Lung (tissue), 12 donors: Measurements from ENCODE around the gene CPT1C. TPM values are rescaled to one million over a fixed set of nuclear protein-coding genes. Genes with fewer than 3 reads are reported as not detected.
A peak's percentile ranks its signal among the peaks of the same experiment; 100 is the strongest.

Source experiments
- ATAC-seq: fragments of 200-7000 bp; cut with Tn5 transposase; one replicate; pipeline ENCODE4 v1.9.1; 2020; ENCODE audit warnings: moderate number of reproducible peaks; ENCODE audit not compliant: insufficient read depth, low FRiP score
- DNase-seq, 3 donors: peaks; one replicate each; pipeline ENCODE4 v3.0.0-alpha.2; 2013 to 2017
- H3K27ac ChIP-seq, 2 donors: one replicate each; pipeline ENCODE4 v1.5.1; 2013; ENCODE audit warnings: mild to moderate bottlenecking in 2 of 2, moderate library complexity in 2 of 2, control low read depth in 1 of 2, inconsistent platforms in 1 of 2, low read depth in 1 of 2, low read length in 1 of 2
- H3K27me3 ChIP-seq, 3 donors: one replicate each; pipeline ENCODE4 v1.5.1; 2013; ENCODE audit warnings: low read length in 2 of 3; ENCODE audit not compliant: control insufficient read depth in 3 of 3, insufficient read depth in 3 of 3
- H3K36me3 ChIP-seq, 4 donors: one replicate each; pipeline ENCODE4 v1.5.1; 2013; ENCODE audit warnings: low read length in 4 of 4, mild to moderate bottlenecking in 1 of 4, moderate library complexity in 1 of 4; ENCODE audit not compliant: control insufficient read depth in 4 of 4, insufficient read depth in 4 of 4
- H3K4me1 ChIP-seq, 5 donors: one replicate each; pipeline ENCODE4 v1.5.1; 2013; ENCODE audit warnings: low read length in 5 of 5, mild to moderate bottlenecking in 2 of 5, moderate library complexity in 1 of 5; ENCODE audit not compliant: control insufficient read depth in 5 of 5, insufficient read depth in 5 of 5
- H3K4me3 ChIP-seq: one replicate; pipeline ENCODE4 v1.5.1; 2013; ENCODE audit warnings: mild to moderate bottlenecking, control low read depth, moderate library complexity
- H3K9ac ChIP-seq, 2 donors: one replicate each; pipeline ENCODE4 v1.5.1; 2013; ENCODE audit warnings: low read length in 2 of 2, control low read depth in 1 of 2; ENCODE audit not compliant: insufficient read depth in 1 of 2
- H3K9me3 ChIP-seq, 4 donors: one replicate each; pipeline ENCODE4 v1.5.1; 2013; ENCODE audit warnings: low read length in 3 of 4, mild to moderate bottlenecking in 1 of 4, moderate library complexity in 1 of 4; ENCODE audit not compliant: control insufficient read depth in 4 of 4, insufficient read depth in 3 of 4
- WGBS, 2 donors: extraction: QIAGEN DNeasy Blood & Tissue Kit; methylation state at CpG; one replicate each; pipeline ENCODE4 v1.1.7; 2013; 5-methylcytosine and 5-hydroxymethylcytosine counted together
- polyA plus RNA-seq, 2 donors: library from polyadenylated mRNA; stranded (reverse); fragments of 200-250 nt; gene quantifications; one replicate each; pipeline ENCODE4 v1.2.1, GENCODE V29; 2013
- total RNA-seq, 2 donors: library from RNA; depleted of rRNA in 1 of 2; stranded (reverse); fragments of >200 nt in 1 of 2; gene quantifications; one replicate each; pipeline ENCODE4 v1.2.1, GENCODE V29; 2014 to 2021
- TF ChIP-seq, protein P1 (sequence below): IDR thresholded peaks from 2 replicates; pipeline ENCODE4 v1.5.1; 2012; ENCODE audit warnings: mild to moderate bottlenecking; ENCODE audit errors: control extremely low read depth, extremely low read depth
- donor health status: control.
- donor health status: control.
- donor health status: Bipolar disorder and iron deficiency.
- donor health status: healthy.
- donor health status: DM: yes; HTN: yes; CAD: no.

The CPT1C gene
- total and polyA plus RNA-seq, 4 donors = 2.7 to 5.9 (median 3.5) TPM

DNA sequence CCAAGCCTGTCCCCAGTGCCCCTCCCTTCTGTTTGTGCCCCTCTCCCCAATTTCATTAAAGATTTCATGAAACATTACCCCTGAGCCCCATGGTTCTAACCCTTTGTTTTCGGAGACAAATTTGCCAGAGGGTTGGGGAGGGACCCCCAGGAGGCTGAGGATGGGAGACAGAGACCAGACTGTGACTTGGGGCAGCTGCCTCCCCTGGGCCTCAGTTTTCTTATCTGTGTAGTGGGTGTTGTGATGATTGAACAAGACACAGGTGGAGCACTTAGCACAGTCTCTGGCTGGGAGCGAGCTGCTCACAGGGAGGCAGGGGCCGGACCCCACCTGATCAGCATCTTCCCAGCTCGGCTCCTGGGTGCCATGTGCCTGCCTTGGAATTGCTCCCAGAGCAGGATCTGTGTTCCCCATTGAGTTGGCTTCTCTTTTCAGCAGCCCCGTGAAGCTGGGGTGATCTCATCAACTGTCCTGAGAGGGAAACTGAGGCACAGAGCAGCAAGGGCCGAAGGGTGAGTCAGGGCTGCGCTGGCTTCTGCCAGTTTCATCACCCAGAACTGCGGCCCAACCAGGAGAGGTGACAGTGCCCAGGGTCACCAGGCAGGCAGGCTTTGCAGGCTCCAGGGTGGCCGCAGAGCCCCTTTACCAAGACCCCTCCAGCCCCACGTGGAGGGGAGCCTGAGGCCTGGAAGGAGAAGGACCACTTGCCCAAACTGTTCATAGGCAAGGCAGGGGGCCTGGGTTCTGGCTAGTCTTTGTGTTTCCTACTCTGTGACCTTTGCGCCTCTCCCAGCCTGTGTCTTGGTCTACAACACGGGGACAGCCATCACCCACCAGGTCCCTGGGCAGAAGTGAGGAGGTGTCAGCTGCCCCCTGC, 32.1 kb upstream of the CPT1C start:
- Histone ChIP-seq H3K9ac (no peak overlapping the region), H3K36me3 (peaks cover 11 to 84% (median 47%) of the 10 kb centered on the region in 4 donors)

GRCh38 chr19:49660338-49660961, 30.5 kb upstream of the CPT1C start:
- 89 to 91% methylated on average over 15 of the region's 15 CpGs for WGBS, 2 donors
- Histone ChIP-seq H3K27ac (no peak overlapping the region), H3K9ac (no peak overlapping the region), H3K4me1 (peaks cover 0 to 6% (median 0%) of the 10 kb centered on the region in 5 donors), H3K9me3 (no peaks in the 10 kb centered on the region), H3K27me3 (no peaks in the 10 kb centered on the region), H3K4me3 (no peak overlapping the region), H3K36me3 (peaks cover 11 to 70% (median 40%) of the 10 kb centered on the region in 4 donors)
- DNase-seq (peak in 1 of 3 donors; percentile 9), ATAC-seq (no peak)
- TF ChIP-seq, protein P1, sequence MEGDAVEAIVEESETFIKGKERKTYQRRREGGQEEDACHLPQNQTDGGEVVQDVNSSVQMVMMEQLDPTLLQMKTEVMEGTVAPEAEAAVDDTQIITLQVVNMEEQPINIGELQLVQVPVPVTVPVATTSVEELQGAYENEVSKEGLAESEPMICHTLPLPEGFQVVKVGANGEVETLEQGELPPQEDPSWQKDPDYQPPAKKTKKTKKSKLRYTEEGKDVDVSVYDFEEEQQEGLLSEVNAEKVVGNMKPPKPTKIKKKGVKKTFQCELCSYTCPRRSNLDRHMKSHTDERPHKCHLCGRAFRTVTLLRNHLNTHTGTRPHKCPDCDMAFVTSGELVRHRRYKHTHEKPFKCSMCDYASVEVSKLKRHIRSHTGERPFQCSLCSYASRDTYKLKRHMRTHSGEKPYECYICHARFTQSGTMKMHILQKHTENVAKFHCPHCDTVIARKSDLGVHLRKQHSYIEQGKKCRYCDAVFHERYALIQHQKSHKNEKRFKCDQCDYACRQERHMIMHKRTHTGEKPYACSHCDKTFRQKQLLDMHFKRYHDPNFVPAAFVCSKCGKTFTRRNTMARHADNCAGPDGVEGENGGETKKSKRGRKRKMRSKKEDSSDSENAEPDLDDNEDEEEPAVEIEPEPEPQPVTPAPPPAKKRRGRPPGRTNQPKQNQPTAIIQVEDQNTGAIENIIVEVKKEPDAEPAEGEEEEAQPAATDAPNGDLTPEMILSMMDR = no peak

More for the DNA sequence above, 32.1 kb upstream of the CPT1C start:
- no peak overlapping the region for H3K4me3 ChIP-seq
- no peak for ATAC-seq
- no peaks in the 10 kb centered on the region for H3K9me3 ChIP-seq
- TF ChIP-seq, protein P1 = no peak
- peaks cover 0 to 2% (median 0%) of the 10 kb centered on the region in 5 donors for H3K4me1 ChIP-seq
- H3K27me3 ChIP-seq = no peaks in the 10 kb centered on the region
- no peak overlapping the region for H3K27ac ChIP-seq
- WGBS, 2 donors = 92 to 93% methylated on average over 11 to 12 of the region's 12 CpGs
- no peak for DNase-seq

GRCh38 chr19:49662011-49662410, 28.9 kb upstream of the CPT1C start:
- peaks cover 0 to 15% (median 8%) of the 10 kb centered on the region in 5 donors for H3K4me1 ChIP-seq
- no peaks in the 10 kb centered on the region for H3K9me3 ChIP-seq
- WGBS, 2 donors = 93 to 96% methylated on average over 13 to 16 of the region's 16 CpGs
- TF ChIP-seq, protein P1 = no peak
- no peak overlapping the region for H3K27ac ChIP-seq
- peaks cover 11 to 57% (median 29%) of the 10 kb centered on the region in 4 donors for H3K36me3 ChIP-seq
- no peak overlapping the region for H3K9ac ChIP-seq
- H3K27me3 ChIP-seq = no peaks in the 10 kb centered on the region
- ATAC-seq (no peak), DNase-seq (no peak)
- no peak overlapping the region for H3K4me3 ChIP-seq
